ENCODE measurements around the gene EFNA4. TPM values are rescaled to one million over a fixed set of nuclear protein-coding genes. Genes with fewer than 3 reads are reported as not detected.

The EFNA4 gene
- total and polyA plus RNA-seq, 11 donors, result 1.1 to 4.8 (median 2.2) TPM

- Histone ChIP-seq H3K4me1 (peaks cover 0 to 21% (median 13%) of the 10 kb centered on the region in 12 donors), H3K9me3 (no peaks in the 10 kb centered on the region), H3K27ac (peak overlapping the region in 4 of 12 donors; percentile 52 to 81 (median 73)), H3K27me3 (no peaks in the 10 kb centered on the region), H3K36me3 (peaks cover 0 to 9% (median 0%) of the 10 kb centered on the region in 9 donors), H3K4me3 (peak overlapping the region in 10 of 12 donors; percentile 15 to 62 (median 51))
- no peak for TF ChIP-seq POLR2A (IDR thresholded peaks at IDR 0.05)
- no peak for TF ChIP-seq CTCF (IDR thresholded peaks at IDR 0.05)
- WGBS, 4 donors, result 21 to 70% (median 37%) methylated on average over 2 to 28 of the region's 28 CpGs
- no peak for ATAC-seq
- DNase-seq, result no peak
- intact Hi-C loops (cut with DNase I), result no loop called here
These were observed 6.7 kb downstream of the EFNA4 start for GRCh38 chr1:155070158-155070621.

GRCh38 chr1:155070721-155071569 lies 7.4 kb downstream of the EFNA4 start:
- TF ChIP-seq CTCF (IDR thresholded peaks at IDR 0.05), result peak in 11 of 12 donors; percentile 21 to 58 (median 38)
- no peak for TF ChIP-seq POLR2A (IDR thresholded peaks at IDR 0.05)
- Histone ChIP-seq H3K27ac (peak overlapping the region in 9 of 12 donors; percentile 24 to 81 (median 71)), H3K4me1 (peaks cover 0 to 21% (median 13%) of the 10 kb centered on the region in 12 donors), H3K4me3 (peak overlapping the region; percentile 15 to 62 (median 50)), H3K36me3 (peaks cover 0 to 9% (median 0%) of the 10 kb centered on the region in 9 donors), H3K9me3 (no peaks in the 10 kb centered on the region), H3K27me3 (no peaks in the 10 kb centered on the region)
- ATAC-seq, result peak; percentile 46 to 91 (median 88)
- intact Hi-C loops (cut with DNase I), result no loop called here
- WGBS, 4 donors, result 6 to 10% (median 8%) methylated on average over 27 to 61 of the region's 61 CpGs
- peak; percentile 72 to 89 (median 83) for DNase-seq

- TF ChIP-seq CTCF (IDR thresholded peaks at IDR 0.05) (no peak), POLR2A (IDR thresholded peaks at IDR 0.05) (no peak)
- Histone ChIP-seq H3K4me3 (peak overlapping the region in 2 of 12 donors; percentile 52 to 62), H3K4me1 (peaks cover 0 to 21% (median 13%) of the 10 kb centered on the region in 12 donors), H3K9me3 (no peaks in the 10 kb centered on the region), H3K27ac (peak overlapping the region in 4 of 12 donors; percentile 60 to 76 (median 73)), H3K27me3 (no peaks in the 10 kb centered on the region), H3K36me3 (peaks cover 0 to 7% (median 0%) of the 10 kb centered on the region in 9 donors)
- no peak for ATAC-seq
- peak in 1 of 5 donors; percentile 16 for DNase-seq
- 66 to 76% (median 75%) methylated on average over 14 of the region's 14 CpGs for WGBS, 4 donors
- intact Hi-C loops (cut with DNase I), result no loop called here
These were observed 8.2 kb downstream of the EFNA4 start for GRCh38 chr1:155071701-155072100.

All from heart left ventricle (tissue), 16 donors.